GM08714 (cell line): ENCODE results near the gene CFAP57.

ENCODE experiments used
- H3K4me3 ChIP-seq: fragments of 200-500 bp; sonication (Bioruptor generic); 2 replicates; pipeline ENCODE4 v1.5.1; 2014; ENCODE audit warnings: mild to moderate bottlenecking, low read length, inconsistent platforms
- ZNF274 ChIP-seq: IDR thresholded peaks from 2 replicates; pipeline ENCODE4 v1.6.1; 2012; ENCODE audit warnings: mild to moderate bottlenecking, low read depth, low read length

The CFAP57 gene

DNA sequence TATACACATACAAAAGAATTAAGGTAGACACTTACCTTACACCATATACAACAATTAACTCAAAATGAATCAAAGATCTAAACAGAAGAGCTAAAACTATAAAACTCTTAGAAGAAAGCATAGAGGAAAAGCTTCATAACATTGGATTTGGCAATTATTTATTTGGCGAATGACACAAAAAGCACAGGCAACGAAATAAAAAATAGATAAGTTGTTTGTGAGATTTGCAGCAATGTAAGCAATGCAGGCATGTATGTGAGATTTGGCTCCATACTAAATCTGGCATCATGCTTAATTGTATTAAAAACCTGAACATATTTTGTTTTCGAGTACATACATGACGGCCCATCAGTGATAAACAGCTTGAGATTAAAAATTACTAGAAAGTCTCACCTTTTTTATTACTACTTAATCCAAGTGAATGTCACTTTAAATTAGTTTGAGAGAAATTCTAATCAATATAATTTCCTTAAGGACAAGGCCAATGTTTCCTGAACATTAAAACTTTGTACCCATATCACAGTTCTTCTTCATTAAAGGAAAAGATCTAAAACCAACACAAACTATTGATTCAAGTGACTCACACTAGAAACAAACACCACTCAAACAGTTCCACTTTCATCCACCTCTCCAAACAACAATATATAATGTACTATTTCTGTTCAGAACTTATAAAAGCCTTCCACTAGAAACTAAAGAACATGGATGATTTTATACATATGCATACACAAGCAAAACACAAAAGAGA lies 74.5 kb downstream of the CFAP57 start:
- TF ChIP-seq ZNF274, result no peak
- H3K4me3 ChIP-seq, result no peak overlapping the region

DNA sequence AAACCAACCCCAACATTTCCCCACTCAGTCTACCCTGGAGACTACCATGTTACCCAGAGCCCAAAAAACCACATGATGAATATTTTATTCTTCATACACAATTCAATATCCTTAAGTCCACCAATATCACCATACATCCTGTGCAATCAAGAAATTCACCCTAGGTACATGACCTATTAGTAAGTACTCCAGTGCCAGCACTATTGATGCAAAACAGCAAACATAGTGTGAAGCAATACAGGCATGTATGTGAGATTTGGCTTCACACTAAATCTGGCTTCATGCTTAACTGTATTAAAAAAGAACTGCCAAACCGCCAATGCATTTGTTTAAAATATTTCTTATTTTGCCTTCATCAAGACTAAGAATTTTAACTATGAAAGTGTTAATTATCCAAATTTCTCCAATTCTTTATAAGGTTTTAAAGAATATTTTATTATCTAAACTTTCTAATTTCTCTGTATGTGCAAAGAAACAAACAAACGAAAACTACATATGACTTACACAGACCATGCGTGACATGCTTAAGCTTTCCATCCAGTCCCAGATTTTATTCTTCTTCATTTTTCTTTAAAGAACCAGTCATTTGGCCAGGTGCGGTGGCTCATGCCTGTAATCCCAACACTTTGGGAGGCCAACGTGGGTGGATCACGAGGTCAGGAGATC lies 75.3 kb downstream of the CFAP57 start:
- TF ChIP-seq ZNF274, result no peak
- no peak overlapping the region for H3K4me3 ChIP-seq

DNA sequence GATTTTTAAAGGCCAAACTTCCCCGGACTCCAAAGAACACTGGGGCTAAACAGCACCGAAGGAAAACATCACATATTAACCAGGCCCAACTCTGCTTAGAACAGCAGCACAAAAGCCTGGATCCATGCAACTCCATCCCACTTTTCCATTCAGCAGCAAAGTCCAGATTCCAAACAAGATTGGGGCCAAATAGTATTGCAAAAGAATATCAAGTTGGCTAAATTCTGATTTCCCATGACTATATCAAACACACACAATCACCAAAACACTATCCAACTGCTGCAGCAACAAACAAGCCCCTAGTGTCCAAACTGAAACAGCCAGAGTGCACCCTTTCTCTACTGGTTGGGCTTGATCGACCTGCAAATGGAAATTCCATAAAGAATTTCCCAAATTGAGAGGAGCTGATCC lies 78.2 kb downstream of the CFAP57 start:
- TF ChIP-seq ZNF274, result no peak
- H3K4me3 ChIP-seq, result no peak overlapping the region

DNA sequence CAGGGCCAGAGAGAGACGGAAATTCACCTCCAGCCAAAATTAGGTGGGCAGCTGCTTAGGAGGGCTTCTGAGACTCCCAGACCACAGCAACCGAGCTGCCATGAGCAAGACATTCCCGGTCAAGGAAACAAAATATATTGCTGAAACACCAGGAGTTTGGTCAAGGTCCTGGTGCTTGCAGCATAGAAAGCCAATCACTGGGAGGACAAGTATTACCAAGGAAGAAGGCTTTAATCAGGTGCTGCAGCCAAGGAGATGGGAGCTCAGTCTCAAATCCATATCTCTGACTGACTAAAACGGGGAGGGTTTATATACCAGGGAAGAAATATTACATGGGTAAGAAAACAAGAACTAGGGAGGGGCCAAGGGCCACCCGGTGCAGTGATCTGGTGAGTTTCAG lies 78.9 kb downstream of the CFAP57 start:
- H3K4me3 ChIP-seq, result no peak overlapping the region
- TF ChIP-seq ZNF274, result no peak

DNA sequence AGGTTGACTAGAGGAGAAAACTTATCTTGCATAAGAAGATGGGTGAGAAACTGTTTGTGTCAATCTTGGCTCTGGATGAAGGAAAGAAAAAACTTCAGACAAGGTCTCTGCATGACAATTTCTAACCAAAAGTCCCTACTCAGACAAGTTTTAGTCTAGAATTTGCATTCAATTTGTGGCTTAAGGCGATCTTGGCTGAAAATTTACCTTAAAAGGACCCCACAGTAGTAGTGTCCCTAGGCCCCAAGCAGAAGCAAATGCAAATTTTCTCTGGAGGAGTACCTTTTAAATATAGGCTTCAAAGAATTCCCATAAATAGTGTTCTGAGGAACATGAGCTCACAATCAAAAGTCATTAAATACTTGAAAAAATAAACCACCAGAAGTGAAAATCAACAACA lies 80.1 kb downstream of the CFAP57 start:
- no peak for TF ChIP-seq ZNF274
- no peak overlapping the region for H3K4me3 ChIP-seq

DNA sequence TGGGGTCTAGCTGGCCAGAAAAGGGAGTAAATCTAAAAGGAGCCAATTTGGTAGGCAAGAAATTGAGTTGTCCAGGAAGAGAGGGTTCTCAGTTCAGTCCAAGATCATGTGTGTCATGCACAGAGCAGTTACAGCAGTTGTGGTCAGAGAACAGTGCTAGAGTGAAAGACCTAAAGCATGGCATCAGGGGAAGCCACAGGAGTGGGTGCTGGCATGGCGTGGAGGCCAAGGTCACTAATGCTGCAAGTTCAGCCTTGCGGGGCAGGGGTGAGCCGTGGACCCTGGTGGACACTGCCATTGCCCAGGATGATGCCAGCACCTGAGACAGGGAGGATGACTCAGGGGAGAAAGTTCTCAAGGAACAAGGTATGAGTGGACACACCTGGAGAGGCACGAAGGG lies 81.0 kb downstream of the CFAP57 start:
- no peak overlapping the region for H3K4me3 ChIP-seq
- TF ChIP-seq ZNF274, result no peak

DNA sequence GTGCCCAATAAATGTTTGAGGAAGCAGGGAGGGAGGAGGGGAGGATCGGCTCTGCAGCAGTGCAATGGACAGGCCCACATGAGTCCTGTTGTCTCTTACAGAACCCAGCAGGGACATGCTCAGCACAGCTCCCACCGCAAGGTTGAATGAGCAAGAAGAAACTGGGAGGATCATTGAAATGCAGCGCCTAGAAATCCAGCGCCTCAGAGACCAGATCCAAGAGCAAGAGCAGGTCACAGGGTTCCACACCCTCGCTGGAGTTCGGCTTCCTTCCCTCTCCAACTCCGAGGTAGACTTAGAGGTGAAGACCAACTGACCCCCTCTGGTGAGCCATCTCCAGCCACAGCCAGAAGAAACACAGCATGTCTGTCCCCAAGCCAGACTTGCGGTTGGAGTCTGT lies 81.7 kb downstream of the CFAP57 start:
- H3K4me3 ChIP-seq, result no peak overlapping the region
- no peak for TF ChIP-seq ZNF274

DNA sequence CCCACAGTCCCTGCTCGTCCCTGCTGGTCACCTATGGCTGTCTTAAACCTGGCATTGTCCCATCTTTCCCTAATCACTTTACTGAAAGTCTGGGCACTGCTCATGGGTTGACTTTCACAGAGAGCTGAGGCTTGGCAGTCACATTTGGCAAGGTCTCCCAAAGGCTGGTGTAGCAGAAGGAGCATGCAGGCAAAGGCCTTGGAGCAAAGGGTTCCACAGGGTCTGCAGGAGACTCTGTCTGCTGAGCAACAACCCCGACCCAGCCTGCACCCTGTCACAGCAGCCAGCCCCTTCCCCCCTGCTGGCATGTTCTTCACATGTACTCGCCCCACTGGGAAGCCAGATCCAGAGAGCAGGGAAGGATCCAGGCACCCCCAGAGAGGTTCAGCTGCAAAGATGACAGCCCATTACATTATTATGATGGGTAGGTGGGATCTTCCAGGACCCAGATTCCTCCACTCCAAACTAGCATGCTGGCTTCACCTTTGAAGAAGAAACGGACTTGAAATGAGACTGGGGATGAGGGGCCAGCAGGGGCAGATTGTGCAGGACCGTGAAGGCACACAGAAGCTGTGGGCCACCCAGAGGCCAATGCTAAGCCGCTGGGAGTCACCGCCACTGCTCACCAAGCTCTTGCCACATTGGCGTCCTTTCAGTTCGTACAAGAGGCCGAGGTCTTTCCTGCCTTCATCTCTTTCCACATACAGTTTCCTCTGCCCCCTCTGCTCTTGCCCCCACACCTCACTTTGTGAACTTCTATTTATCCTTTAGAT lies 83.5 kb downstream of the CFAP57 start:
- TF ChIP-seq ZNF274, result no peak

DNA sequence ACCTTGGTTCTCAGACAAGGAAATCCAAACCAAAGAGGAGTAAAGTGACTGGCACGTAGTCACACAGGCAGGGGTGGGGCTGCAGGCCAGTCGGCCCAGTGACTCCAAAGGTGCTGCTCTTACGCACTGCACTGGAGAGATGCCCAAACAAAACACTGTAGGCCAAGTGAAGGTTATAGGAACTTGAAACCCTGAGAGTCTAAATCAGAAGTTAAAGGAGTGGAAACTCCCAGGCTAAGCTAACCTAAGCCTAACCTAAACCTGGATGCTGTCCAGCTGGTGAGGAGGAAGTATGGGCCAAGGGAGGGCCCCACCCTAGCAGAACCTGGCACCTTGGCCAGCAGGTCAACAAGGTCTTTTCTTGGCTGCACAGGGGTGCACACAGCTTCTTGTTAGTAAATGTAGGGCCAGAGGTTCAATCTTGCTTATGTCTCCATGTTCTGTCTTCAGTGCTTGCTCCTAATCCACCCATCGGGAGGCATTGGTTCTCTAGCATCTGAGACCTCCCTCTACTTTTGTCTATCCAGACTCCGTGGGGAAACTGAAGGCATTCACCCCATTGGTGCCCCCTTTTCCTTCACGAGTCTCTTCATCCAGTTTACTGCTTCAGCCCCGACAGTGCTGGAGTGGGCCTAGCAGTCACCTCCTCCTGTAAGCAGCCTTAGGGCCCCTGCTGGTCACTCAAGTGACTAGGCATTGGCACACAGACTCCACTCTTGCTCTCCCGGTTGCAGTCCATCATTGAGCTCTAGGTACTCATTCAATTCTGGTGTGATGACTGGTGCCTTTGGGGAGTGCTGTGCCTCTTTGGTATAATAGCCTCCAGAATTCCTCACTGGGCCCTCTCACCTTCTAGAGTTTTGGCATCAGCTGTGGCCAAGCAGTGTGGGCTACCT lies 84.8 kb downstream of the CFAP57 start:
- no peak for TF ChIP-seq ZNF274
- no peak overlapping the region for H3K4me3 ChIP-seq

More for the DNA sequence above, 83.5 kb downstream of the CFAP57 start:
- no peak overlapping the region for H3K4me3 ChIP-seq

DNA sequence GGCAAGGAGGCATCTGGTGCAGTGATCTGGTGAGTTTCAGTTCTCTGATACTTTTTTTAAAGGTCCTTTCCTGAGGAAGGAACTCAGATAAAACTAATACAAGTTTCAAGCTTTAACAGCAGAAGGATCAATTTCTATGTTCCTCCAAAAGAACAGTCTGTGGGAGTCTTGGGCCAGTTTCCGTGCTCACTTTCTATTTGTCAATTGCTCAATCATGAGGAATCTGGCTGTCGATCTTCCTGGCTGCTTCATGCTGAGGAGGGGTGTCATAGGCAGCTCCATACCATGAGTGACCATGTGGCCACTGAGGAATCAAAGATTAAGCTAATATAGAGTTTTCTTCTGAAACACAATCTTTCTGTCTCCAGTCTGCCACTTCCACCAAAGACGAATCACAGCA lies 86.2 kb downstream of the CFAP57 start:
- H3K4me3 ChIP-seq, result no peak overlapping the region
- no peak for TF ChIP-seq ZNF274

DNA sequence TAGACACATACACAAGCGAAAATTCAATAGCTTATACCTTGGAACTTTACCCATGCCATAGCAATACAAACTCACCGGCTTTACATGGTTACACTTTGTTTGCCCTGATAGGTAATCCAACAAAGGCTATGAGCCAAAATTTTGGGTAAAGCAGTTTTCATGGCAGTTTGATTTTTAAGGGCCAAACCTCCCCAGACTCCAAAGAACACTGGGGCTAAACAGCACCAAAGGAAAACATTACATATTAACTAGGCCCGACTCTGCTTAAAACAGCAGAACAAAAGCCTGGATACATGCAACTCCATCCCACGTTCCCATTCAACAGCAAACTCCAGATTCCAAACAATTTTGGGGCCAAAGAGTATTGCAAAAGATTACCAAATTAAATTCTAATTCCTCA lies 93.3 kb downstream of the CFAP57 start:
- no peak overlapping the region for H3K4me3 ChIP-seq
- no peak for TF ChIP-seq ZNF274

DNA sequence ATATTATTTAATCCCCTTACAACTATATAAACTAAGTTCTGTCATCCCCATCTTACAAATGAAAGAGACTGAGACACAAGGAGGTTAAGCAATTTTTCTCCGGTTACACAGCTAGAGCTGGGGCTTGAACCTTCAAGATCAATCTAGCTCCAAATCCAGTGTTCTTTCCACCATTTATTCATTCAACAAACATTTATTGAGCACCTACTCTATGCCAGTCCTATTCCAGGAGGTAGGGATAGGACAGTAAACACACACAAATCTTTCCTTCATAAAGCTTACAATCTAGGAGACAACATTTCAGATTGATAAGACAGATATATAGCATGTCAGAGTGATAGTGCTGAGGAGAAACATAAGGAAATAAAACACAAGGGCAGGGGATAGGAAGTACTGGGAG lies 94.8 kb downstream of the CFAP57 start:
- H3K4me3 ChIP-seq, result no peak overlapping the region
- TF ChIP-seq ZNF274, result no peak

DNA sequence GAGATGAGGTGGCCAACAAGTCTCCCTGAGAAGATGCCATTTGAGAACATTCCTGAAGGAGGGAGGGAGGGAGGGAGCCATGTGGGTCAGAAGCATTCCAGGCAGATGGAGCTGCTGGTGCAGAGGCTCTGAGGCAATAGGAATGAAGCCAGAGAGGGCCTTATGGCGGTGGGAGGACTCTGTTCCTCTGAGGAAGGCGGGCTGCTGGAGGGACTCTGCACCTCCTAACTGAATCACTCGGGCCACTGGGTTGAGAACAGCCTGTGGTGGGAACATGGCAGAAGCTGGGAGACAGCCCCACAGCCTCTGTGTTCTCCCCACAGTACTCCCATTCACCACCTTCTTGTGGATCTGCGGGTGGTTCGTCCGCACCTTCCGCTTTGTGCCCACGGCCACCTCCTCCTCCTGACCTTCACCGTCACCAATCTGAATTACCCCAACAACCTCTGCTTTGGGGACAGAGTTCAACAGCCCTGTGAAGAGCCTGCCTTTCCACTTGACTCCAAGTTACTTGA lies 95.2 kb downstream of the CFAP57 start:
- TF ChIP-seq ZNF274, result no peak
- H3K4me3 ChIP-seq, result no peak overlapping the region

DNA sequence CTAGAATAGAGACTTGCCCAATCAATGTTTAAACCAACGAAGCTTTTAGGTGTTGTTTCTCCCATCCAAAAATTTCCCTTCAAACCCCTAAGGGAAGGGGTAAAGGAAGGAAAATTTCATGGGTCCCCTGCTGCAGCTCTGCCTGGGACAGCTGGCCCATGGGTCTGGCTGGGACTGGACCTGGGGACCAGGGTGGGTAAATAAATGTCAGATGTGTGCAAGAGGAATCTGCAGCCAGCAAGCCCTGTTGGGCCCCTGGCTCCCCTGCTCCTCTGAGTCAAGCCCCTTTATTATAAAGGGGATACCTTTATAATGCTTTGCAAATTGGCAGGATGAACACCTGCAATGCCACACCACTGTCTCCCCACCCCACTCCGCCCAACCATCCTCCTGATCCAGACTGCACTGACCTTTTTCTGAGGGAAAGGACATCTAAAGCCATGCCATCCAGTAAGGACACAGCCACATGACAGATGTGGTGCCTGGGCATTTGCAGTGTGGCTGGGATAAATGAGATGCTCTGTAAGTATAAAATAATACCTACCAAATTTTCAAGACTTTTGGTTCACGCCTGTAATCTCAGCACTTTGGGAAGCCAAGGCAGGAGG lies 95.8 kb downstream of the CFAP57 start:
- no peak overlapping the region for H3K4me3 ChIP-seq
- no peak for TF ChIP-seq ZNF274
